ENCODE measurements around the gene CHSY3. TPM values are rescaled to one million over a fixed set of nuclear protein-coding genes. Genes with fewer than 3 reads are reported as not detected.

Gene CHSY3
- total RNA-seq, 6 experiments from 2014 or later: 1.2 to 4.6 (median 1.4) TPM

GRCh38 chr5:130109152-130109551 lies 204.9 kb downstream of the CHSY3 start:
- H3K27me3 ChIP-seq: no peaks in the 10 kb centered on the region
- no peak overlapping the region for H3K4me3 ChIP-seq
- 9% methylated on average over 1 of the region's 1 CpG for WGBS (ENCODE audit: insufficient coverage, low coverage, low lambda C conversion rate, missing lambda C conversion rate)
- no peak overlapping the region for H3K27ac ChIP-seq
- no peaks in the 10 kb centered on the region for H3K36me3 ChIP-seq
- H3K4me1 ChIP-seq: no peaks in the 10 kb centered on the region
- H3K9me3 ChIP-seq: no peaks in the 10 kb centered on the region
- TF ChIP-seq POLR2A (IDR thresholded peaks at IDR 0.05): no peak
- peak; percentile 30 to 54 (median 51) for TF ChIP-seq CTCF (IDR thresholded peaks at IDR 0.05)
- peak; percentile 45 to 62 (median 49) for ATAC-seq
- intact Hi-C loops (cut with DNase I): no loop called here
- no peak for DNase-seq

- TF ChIP-seq POLR2A (IDR thresholded peaks at IDR 0.05) (no peak), CTCF (IDR thresholded peaks at IDR 0.05) (no peak)
- Histone ChIP-seq H3K9me3 (no peaks in the 10 kb centered on the region), H3K4me3 (no peak overlapping the region), H3K27ac (no peak overlapping the region), H3K36me3 (no peaks in the 10 kb centered on the region), H3K27me3 (no peaks in the 10 kb centered on the region), H3K4me1 (no peaks in the 10 kb centered on the region)
- intact Hi-C loops (cut with DNase I): no loop called here
- DNase-seq (no peak), ATAC-seq (no peak)
Observed at GRCh38 chr5:130110328-130110727, 206.1 kb downstream of the CHSY3 start.

GRCh38 chr5:130111746-130112145 lies 207.5 kb downstream of the CHSY3 start:
- no peak overlapping the region for H3K4me3 ChIP-seq
- no peak for ATAC-seq
- intact Hi-C loops (cut with DNase I): no loop called here

GRCh38 chr5:130112246-130112645 lies 208.0 kb downstream of the CHSY3 start:
- no peaks in the 10 kb centered on the region for H3K36me3 ChIP-seq
- WGBS (ENCODE audit: insufficient coverage, low coverage, low lambda C conversion rate, missing lambda C conversion rate): 59% methylated on average over 4 of the region's 4 CpGs
- no peak overlapping the region for H3K4me3 ChIP-seq
- ATAC-seq (no peak), DNase-seq (no peak)
- no peaks in the 10 kb centered on the region for H3K27me3 ChIP-seq
- intact Hi-C loops (cut with DNase I): no loop called here
- no peaks in the 10 kb centered on the region for H3K9me3 ChIP-seq
- no peak for TF ChIP-seq CTCF (IDR thresholded peaks at IDR 0.05)
- TF ChIP-seq POLR2A (IDR thresholded peaks at IDR 0.05): no peak
- no peak overlapping the region for H3K27ac ChIP-seq
- H3K4me1 ChIP-seq: no peaks in the 10 kb centered on the region

More at GRCh38 chr5:130111746-130112145, 207.5 kb downstream of the CHSY3 start:
- Histone ChIP-seq H3K27ac (no peak overlapping the region), H3K4me1 (no peaks in the 10 kb centered on the region), H3K27me3 (no peaks in the 10 kb centered on the region), H3K36me3 (no peaks in the 10 kb centered on the region), H3K9me3 (no peaks in the 10 kb centered on the region)
- WGBS (ENCODE audit: insufficient coverage, low coverage, low lambda C conversion rate, missing lambda C conversion rate): 58% methylated on average over 3 of the region's 3 CpGs
- DNase-seq: no peak
- TF ChIP-seq POLR2A (IDR thresholded peaks at IDR 0.05) (no peak), CTCF (IDR thresholded peaks at IDR 0.05) (no peak)

- no peak overlapping the region for H3K4me3 ChIP-seq
- ATAC-seq: no peak
- 78% methylated on average over 8 of the region's 8 CpGs for WGBS (ENCODE audit: insufficient coverage, low coverage, low lambda C conversion rate, missing lambda C conversion rate)
- no peak overlapping the region for H3K27ac ChIP-seq
- H3K9me3 ChIP-seq: no peaks in the 10 kb centered on the region
- no peaks in the 10 kb centered on the region for H3K36me3 ChIP-seq
- no peak for DNase-seq
- TF ChIP-seq POLR2A (IDR thresholded peaks at IDR 0.05) (no peak), CTCF (IDR thresholded peaks at IDR 0.05) (no peak)
- H3K4me1 ChIP-seq: no peaks in the 10 kb centered on the region
- intact Hi-C loops (cut with DNase I): no loop called here
- H3K27me3 ChIP-seq: no peaks in the 10 kb centered on the region
Observed at GRCh38 chr5:130115686-130116085, 211.4 kb downstream of the CHSY3 start.
